AG09319 (cell line): ENCODE measurements around the gene GHDC.

ENCODE experiments used
- DNase-seq: peaks from one replicate; pipeline ENCODE4 v3.0.0-alpha.2; 2010; ENCODE audit warnings: low read depth; ENCODE audit errors: extremely low read depth
- CTCF ChIP-seq: IDR thresholded peaks from 2 replicates; pipeline ENCODE4 v1.5.1; 2011; ENCODE audit warnings: low read depth, mild to moderate bottlenecking, inconsistent platforms, low read length, moderate library complexity

Gene GHDC

GRCh38 chr17:42179911-42180410, 14.3 kb downstream of the GHDC start:
- no peak for TF ChIP-seq CTCF

GRCh38 chr17:42179335-42179734, 15.0 kb downstream of the GHDC start:
- DNase-seq, result no peak
- no peak for TF ChIP-seq CTCF

More at GRCh38 chr17:42179911-42180410, 14.3 kb downstream of the GHDC start:
- no peak for DNase-seq

GRCh38 chr17:42178817-42179216, 15.5 kb downstream of the GHDC start:
- DNase-seq, result no peak
- no peak for TF ChIP-seq CTCF

- DNase-seq, result no peak
- TF ChIP-seq CTCF, result no peak
These were observed 16.6 kb downstream of the GHDC start for GRCh38 chr17:42177684-42178083.

GRCh38 chr17:42174126-42174783, 20.0 kb downstream of the GHDC start:
- no peak for TF ChIP-seq CTCF

GRCh38 chr17:42171831-42172230, 22.5 kb downstream of the GHDC start:
- TF ChIP-seq CTCF, result no peak

More at GRCh38 chr17:42174126-42174783, 20.0 kb downstream of the GHDC start:
- no peak for DNase-seq

GRCh38 chr17:42169351-42169750, 24.9 kb downstream of the GHDC start:
- no peak for TF ChIP-seq CTCF
- DNase-seq, result no peak

More at GRCh38 chr17:42171831-42172230, 22.5 kb downstream of the GHDC start:
- DNase-seq, result no peak
